OCI-LY3 (cell line): ENCODE data around the gene PALD1.

ENCODE experiments used
- H2AFZ ChIP-seq: fragments of 200-600, 300-600 bp; shearing (Covaris generic); 2 replicates; pipeline ENCODE4 v1.6.0; 2014; ENCODE audit warnings: antibody characterized with exemption, low read depth, low read length
- H3K27ac ChIP-seq: fragments of 200-600, 300-600 bp; sonication (generic); 2 replicates; pipeline ENCODE4 v1.5.1; 2014; ENCODE audit warnings: mild to moderate bottlenecking, low read length, moderate library complexity, mixed read lengths
- H3K27me3 ChIP-seq: fragments of 200-600, 300-600 bp; sonication (generic); 2 replicates; pipeline ENCODE4 v1.6.1; 2014; ENCODE audit warnings: low read depth, low read length, mixed read lengths
- H3K36me3 ChIP-seq: fragments of 200-600, 300-600 bp; sonication (generic); replicated peaks from 2 replicates; pipeline ENCODE3; 2014; ENCODE audit warnings: low read depth, low read length, mixed read lengths
- H3K4me1 ChIP-seq: fragments of 300-600, 200-600 bp; sonication (generic); 2 replicates; pipeline ENCODE4 v1.6.1; 2014; ENCODE audit warnings: low read length, mixed read lengths
- H3K4me2 ChIP-seq: fragments of 200-600, 300-600 bp; sonication (generic); 2 replicates; pipeline ENCODE4 v1.6.1; 2014; ENCODE audit warnings: low read length, mixed read lengths
- H3K4me3 ChIP-seq: fragments of 300-600, 200-600 bp; sonication (generic); 2 replicates; pipeline ENCODE4 v1.5.1; 2014; ENCODE audit warnings: antibody characterized with exemption, mild to moderate bottlenecking, low read length, moderate library complexity
- H3K79me2 ChIP-seq: fragments of 300-600, 200-600 bp; shearing (Covaris generic); 2 replicates; pipeline ENCODE4 v1.6.1; 2014; ENCODE audit warnings: mild to moderate bottlenecking, low read length, mixed read lengths
- H3K9ac ChIP-seq: fragments of 300-600, 200-600 bp; shearing (Covaris generic); 2 replicates; pipeline ENCODE4 v1.6.0; 2014; ENCODE audit warnings: mild to moderate bottlenecking, low read length, moderate library complexity
- H3K9me3 ChIP-seq: fragments of 200-600, 300-600 bp; shearing (Covaris generic); 2 replicates; pipeline ENCODE4 v1.6.1; 2014; ENCODE audit warnings: low read length, mixed read lengths; ENCODE audit not compliant: insufficient read depth
- H4K20me1 ChIP-seq: fragments of 200-600, 300-600 bp; sonication (generic); 2 replicates; pipeline ENCODE4 v1.6.1; 2016; ENCODE audit warnings: low read length, mixed read lengths; ENCODE audit not compliant: insufficient read depth
- EZH2phosphoT487 ChIP-seq: fragments of 200-600 bp; shearing (Covaris generic); IDR thresholded peaks from 2 replicates; pipeline ENCODE4 v1.6.1; 2018; ENCODE audit warnings: antibody characterized with exemption, mixed run types, low read depth
- TF ChIP-seq, protein P1 (sequence below): fragments of 200-600, 300-600 bp; sonication (generic); IDR thresholded peaks from 2 replicates; pipeline ENCODE4 v1.5.1; 2014; ENCODE audit warnings: antibody characterized with exemption, low read length, low read depth

Gene PALD1

DNA sequence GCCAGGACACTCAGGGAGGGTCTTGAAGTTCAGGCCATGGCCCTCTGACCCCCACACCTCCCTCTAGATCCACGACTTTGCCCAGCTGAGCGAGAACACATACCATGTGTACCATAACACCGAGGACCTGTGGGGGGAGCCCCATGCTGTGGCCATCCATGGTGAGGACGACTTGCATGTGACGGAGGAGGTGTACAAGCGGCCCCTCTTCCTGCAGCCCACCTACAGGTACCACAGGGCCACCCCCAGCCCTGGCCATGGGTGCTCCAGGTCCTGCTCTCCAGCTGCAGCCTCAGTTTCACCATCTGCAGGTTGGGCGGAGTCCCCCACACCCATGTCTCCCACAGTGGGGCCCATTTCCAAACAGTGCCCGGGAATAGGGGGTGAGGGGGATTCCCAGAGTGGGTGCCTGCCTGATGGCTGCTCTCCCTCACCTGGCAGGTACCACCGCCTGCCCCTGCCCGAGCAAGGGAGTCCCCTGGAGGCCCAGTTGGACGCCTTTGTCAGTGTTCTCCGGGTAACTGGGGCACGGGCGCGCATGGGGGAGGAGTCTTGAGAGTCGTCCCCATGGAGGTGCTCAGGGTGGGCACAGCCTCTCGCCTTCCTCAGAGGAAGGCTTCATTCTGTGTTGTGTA lies 54.1 kb downstream of the PALD1 start:
- H2AFZ ChIP-seq = no peak overlapping the region
- H3K4me1 ChIP-seq = no peaks in the 10 kb centered on the region
- H4K20me1 ChIP-seq = no peaks in the 10 kb centered on the region
- no peak overlapping the region for H3K4me3 ChIP-seq
- no peaks in the 10 kb centered on the region for H3K9me3 ChIP-seq
- H3K9ac ChIP-seq = no peak overlapping the region
- no peak for TF ChIP-seq EZH2phosphoT487
- TF ChIP-seq, protein P1, sequence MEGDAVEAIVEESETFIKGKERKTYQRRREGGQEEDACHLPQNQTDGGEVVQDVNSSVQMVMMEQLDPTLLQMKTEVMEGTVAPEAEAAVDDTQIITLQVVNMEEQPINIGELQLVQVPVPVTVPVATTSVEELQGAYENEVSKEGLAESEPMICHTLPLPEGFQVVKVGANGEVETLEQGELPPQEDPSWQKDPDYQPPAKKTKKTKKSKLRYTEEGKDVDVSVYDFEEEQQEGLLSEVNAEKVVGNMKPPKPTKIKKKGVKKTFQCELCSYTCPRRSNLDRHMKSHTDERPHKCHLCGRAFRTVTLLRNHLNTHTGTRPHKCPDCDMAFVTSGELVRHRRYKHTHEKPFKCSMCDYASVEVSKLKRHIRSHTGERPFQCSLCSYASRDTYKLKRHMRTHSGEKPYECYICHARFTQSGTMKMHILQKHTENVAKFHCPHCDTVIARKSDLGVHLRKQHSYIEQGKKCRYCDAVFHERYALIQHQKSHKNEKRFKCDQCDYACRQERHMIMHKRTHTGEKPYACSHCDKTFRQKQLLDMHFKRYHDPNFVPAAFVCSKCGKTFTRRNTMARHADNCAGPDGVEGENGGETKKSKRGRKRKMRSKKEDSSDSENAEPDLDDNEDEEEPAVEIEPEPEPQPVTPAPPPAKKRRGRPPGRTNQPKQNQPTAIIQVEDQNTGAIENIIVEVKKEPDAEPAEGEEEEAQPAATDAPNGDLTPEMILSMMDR = no peak
- no peak overlapping the region for H3K4me2 ChIP-seq
- H3K27me3 ChIP-seq = no peaks in the 10 kb centered on the region
- peaks cover 3% of the 10 kb centered on the region for H3K36me3 ChIP-seq
- no peak overlapping the region for H3K27ac ChIP-seq
- no peaks in the 10 kb centered on the region for H3K79me2 ChIP-seq

DNA sequence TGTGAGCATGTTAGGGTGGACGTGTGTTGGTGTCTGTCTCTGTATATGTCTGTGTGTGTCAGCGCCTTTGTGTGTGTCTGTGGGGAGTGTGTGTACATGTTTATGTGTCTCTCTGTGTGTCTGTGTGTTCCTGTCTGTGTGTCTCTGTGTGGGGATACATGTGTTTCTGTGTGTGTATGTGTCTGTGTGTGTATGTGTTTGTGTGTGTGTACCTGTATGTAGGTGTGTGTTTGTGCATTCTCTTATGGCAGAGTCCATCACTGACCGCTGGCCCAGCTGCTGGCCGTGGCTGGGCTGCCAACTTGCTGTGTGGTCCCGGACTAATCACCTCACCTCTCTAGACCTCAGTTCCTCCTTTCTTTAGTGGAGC lies 54.6 kb downstream of the PALD1 start:
- no peak overlapping the region for H2AFZ ChIP-seq
- no peaks in the 10 kb centered on the region for H4K20me1 ChIP-seq
- H3K4me1 ChIP-seq = no peaks in the 10 kb centered on the region
- TF ChIP-seq EZH2phosphoT487 = no peak
- TF ChIP-seq, protein P1 = no peak
- no peak overlapping the region for H3K27ac ChIP-seq
- H3K9ac ChIP-seq = no peak overlapping the region
- H3K9me3 ChIP-seq = no peaks in the 10 kb centered on the region
- H3K79me2 ChIP-seq = no peaks in the 10 kb centered on the region
- no peak overlapping the region for H3K4me2 ChIP-seq
- H3K27me3 ChIP-seq = no peaks in the 10 kb centered on the region
- peaks cover 3% of the 10 kb centered on the region for H3K36me3 ChIP-seq
- no peak overlapping the region for H3K4me3 ChIP-seq

DNA sequence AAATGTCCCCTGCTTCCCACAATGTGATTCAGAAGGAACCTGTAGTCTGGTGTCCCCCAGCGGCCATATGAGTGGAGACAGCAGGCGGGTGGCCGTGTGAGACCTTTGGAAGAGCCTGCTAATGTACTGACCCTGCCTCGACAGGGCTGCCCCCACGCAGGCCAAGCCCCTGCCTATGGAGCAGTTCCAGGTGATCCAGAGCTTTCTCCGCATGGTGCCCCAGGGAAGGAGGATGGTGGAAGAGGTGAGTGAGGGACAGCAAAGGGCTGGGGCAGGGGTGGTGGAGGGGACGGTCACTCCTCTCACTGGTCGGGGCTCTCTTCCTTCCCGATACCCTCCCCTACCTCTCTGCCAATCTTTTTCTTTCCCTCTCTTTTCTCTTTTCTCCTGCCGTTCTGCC lies 55.7 kb downstream of the PALD1 start:
- H4K20me1 ChIP-seq = no peaks in the 10 kb centered on the region
- TF ChIP-seq, protein P1 = no peak
- no peak for TF ChIP-seq EZH2phosphoT487
- no peaks in the 10 kb centered on the region for H3K27me3 ChIP-seq

DNA sequence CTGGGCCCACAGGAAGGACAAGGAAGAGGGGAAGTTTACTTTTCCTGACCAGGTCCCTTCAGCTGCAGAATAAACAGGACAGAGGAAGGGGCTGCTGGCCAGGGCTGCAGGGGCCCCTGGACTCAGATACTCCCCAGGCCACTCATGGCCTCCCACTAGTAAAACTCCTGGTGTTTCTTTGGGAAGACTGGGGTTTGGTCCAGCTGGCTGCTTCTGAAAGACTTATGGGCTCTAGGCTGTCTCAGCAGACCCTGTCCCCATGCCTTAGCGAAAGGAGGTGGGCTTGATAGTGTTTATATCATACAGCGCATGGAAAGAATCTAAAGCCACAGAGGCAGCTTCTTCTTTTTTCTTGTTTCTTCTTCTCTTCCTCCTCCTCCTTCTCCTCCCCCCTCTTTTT lies 56.4 kb downstream of the PALD1 start:
- Histone ChIP-seq H3K79me2 (no peaks in the 10 kb centered on the region), H4K20me1 (no peaks in the 10 kb centered on the region), H3K4me2 (no peak overlapping the region), H3K9me3 (no peaks in the 10 kb centered on the region), H3K9ac (no peak overlapping the region), H3K36me3 (no peaks in the 10 kb centered on the region), H3K27me3 (no peaks in the 10 kb centered on the region), H3K4me1 (no peaks in the 10 kb centered on the region), H2AFZ (no peak overlapping the region), H3K27ac (no peak overlapping the region), H3K4me3 (no peak overlapping the region)
- TF ChIP-seq, protein P1 = no peak
- TF ChIP-seq EZH2phosphoT487 = no peak

More for the DNA sequence above, 55.7 kb downstream of the PALD1 start:
- H3K4me3 ChIP-seq = no peak overlapping the region
- no peak overlapping the region for H3K9ac ChIP-seq
- H2AFZ ChIP-seq = no peak overlapping the region
- H3K27ac ChIP-seq = no peak overlapping the region
- H3K9me3 ChIP-seq = no peaks in the 10 kb centered on the region
- no peak overlapping the region for H3K4me2 ChIP-seq
- H3K79me2 ChIP-seq = no peaks in the 10 kb centered on the region
- H3K36me3 ChIP-seq = no peaks in the 10 kb centered on the region
- no peaks in the 10 kb centered on the region for H3K4me1 ChIP-seq
